ENCODE data around the gene RARRES2. TPM values are rescaled to one million over a fixed set of nuclear protein-coding genes. Genes with fewer than 3 reads are reported as not detected.

RARRES2 gene
- total and polyA plus RNA-seq, 4 donors, result 25.1 to 234 (median 68.1) TPM

Other genes with a start within 250 kb of the RARRES2 start
- gene LRRC61, start 18.3 kb downstream of the RARRES2 start, total RNA-seq, result 10 to 100 TPM in 1 of 2 donors, 1 to 10 TPM in 1; 8.1 to 13.3 TPM
- gene LRRC61, start 18.3 kb downstream of the RARRES2 start, polyA plus RNA-seq (ENCODE audit: insufficient read length in 2 of 2), result 10 to 100 TPM; 33.6 to 38.6 TPM
- 1 to 10 TPM; 5.6 to 5.8 TPM for gene ACTR3C, start 18.1 kb downstream of the RARRES2 start, total RNA-seq
- gene ACTR3C, start 18.1 kb downstream of the RARRES2 start, polyA plus RNA-seq (ENCODE audit: insufficient read length in 2 of 2), result 1 to 10 TPM; 1.1 to 2.9 TPM
- gene REPIN1, start 27.2 kb upstream of the RARRES2 start, total RNA-seq, result 10 to 100 TPM; 31.0 to 55.6 TPM
- 100 to 1,000 TPM; 120 to 124 TPM for gene REPIN1, start 27.2 kb upstream of the RARRES2 start, polyA plus RNA-seq (ENCODE audit: insufficient read length in 2 of 2)
- 10 to 100 TPM in 1 of 2 donors, 1 to 10 TPM in 1; 7.3 to 11.6 TPM for gene ZNF775, start 37.7 kb upstream of the RARRES2 start, total RNA-seq
- gene ZNF775, start 37.7 kb upstream of the RARRES2 start, polyA plus RNA-seq (ENCODE audit: insufficient read length in 2 of 2), result 10 to 100 TPM; 16.4 to 19.1 TPM
- 1 to 10 TPM; 4.7 to 8.8 TPM for gene GIMAP8, start 109.0 kb upstream of the RARRES2 start, total RNA-seq
- 1 to 10 TPM; 3.9 to 4.2 TPM for gene GIMAP8, start 109.0 kb upstream of the RARRES2 start, polyA plus RNA-seq (ENCODE audit: insufficient read length in 2 of 2)
- 10 to 100 TPM in 1 of 2 donors, 1 to 10 TPM in 1; 3.3 to 13.2 TPM for gene GIMAP7, start 173.2 kb upstream of the RARRES2 start, total RNA-seq
- 1 to 10 TPM; 8.7 to 9.9 TPM for gene GIMAP7, start 173.2 kb upstream of the RARRES2 start, polyA plus RNA-seq (ENCODE audit: insufficient read length in 2 of 2)
- 10 to 100 TPM; 21.5 to 46.2 TPM for gene GIMAP4, start 225.8 kb upstream of the RARRES2 start, total RNA-seq
- gene GIMAP4, start 225.8 kb upstream of the RARRES2 start, polyA plus RNA-seq (ENCODE audit: insufficient read length in 2 of 2), result 10 to 100 TPM; 14.8 to 21.1 TPM